ENCODE data around the gene PML.
"Not testable (repeated sequence)": the region's sequence is repeated elsewhere in the genome, so short reads cannot be mapped to it uniquely, and the experiment has no call there.

PML gene

DNA sequence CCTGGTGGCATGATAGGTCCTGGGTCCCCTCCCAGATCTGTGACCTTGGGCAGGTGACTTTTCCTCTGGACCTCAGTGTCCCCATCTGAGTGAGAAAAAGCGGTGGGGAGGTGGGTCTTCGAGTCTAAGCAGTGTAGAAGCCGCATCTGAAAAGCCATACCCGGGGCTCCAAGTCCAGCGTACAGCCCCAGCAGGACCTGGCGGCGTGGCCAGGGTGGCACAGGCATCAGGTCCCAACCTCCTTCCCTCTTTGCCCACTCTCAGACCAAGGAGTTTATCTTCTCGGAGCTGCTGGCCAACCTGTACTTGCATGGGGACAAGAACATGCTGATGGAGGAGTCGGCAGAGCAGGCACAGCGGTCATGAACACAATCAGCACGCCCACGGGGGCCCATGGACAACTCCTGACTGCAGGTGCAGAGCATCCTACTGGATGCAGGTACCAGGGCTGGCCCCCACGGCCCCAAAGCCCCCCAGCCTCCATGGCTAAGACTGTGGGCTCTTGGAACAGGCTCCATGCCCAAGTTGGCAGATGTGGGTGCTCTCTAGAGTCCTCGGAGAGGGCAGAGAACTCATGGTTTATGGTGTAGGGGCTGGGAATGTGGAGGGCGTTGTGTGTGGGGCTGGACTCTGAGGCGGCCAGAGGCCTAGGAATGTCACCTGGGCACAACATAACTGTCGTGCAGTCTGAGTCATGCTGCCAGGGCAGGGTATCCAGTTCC lies 69.1 kb downstream of the PML start:
- DNase-seq, result not testable (repeated sequence)

DNA sequence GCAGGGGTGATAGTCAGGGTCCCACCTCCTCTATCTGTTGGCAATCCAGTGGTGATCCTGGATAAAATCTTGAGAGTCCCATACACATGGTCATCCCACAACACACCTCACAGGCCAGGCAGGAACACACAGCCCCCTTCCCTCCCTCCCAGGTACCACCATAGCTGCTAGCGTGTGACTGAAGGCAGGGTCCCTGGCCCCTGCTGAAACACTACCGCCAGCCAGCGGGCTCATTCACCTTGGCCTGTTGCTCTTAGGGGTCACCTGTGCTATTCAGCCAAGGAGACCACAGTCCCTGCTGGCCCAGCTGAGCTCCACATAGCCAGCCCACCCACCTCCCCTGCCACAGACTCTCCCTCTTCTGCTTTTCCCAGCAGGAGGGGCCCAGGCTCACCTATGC lies 69.7 kb downstream of the PML start:
- DNase-seq, result not testable (repeated sequence)

DNA sequence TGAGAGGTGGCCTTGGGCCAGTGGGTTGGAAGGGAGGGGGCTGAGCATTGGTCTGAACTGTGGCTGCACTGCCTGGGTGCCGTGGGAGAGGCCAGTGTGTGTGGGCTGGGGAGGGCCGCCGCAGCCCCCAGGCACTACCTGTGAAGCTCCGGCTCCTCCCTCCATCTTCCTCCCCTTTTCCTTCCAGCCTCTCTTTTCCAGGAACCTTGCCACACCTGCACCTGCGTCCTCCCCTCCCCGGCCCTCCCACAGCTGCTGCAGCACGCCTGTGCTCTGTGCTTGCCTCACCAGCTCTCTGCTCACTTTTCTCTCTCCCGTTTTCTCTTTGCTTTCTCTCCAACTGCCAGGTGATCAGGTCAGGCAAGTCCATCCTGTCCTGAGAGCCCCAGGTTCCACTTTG lies 70.3 kb downstream of the PML start:
- DNase-seq, result not testable (repeated sequence)

- not testable (repeated sequence) for DNase-seq
These were observed 71.3 kb downstream of the PML start for GRCh38 chr15:74065684-74066411.

DNA sequence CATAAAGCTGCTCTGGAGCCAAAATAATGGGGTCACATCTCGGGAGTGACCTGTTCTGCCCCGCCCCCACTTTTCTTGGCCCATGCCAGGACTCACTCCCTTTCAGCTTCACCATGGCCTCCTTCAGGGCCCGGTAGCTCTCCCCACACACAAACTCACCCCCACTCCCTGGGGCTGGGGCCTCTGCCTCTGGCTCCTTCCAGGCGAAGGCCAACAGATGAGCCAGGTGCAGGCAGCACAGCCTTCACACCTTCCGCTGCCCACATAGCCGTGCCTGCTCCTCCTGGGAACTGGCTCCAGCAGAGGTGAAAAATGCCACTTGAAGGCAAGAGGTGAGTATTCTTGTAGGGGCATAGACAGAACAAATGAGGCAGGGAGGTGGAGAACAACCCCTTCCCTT lies 77.1 kb downstream of the PML start:
- not testable (repeated sequence) for DNase-seq

GRCh38 chr15:74072132-74072531 lies 77.6 kb downstream of the PML start:
- DNase-seq, result not testable (repeated sequence)

DNA sequence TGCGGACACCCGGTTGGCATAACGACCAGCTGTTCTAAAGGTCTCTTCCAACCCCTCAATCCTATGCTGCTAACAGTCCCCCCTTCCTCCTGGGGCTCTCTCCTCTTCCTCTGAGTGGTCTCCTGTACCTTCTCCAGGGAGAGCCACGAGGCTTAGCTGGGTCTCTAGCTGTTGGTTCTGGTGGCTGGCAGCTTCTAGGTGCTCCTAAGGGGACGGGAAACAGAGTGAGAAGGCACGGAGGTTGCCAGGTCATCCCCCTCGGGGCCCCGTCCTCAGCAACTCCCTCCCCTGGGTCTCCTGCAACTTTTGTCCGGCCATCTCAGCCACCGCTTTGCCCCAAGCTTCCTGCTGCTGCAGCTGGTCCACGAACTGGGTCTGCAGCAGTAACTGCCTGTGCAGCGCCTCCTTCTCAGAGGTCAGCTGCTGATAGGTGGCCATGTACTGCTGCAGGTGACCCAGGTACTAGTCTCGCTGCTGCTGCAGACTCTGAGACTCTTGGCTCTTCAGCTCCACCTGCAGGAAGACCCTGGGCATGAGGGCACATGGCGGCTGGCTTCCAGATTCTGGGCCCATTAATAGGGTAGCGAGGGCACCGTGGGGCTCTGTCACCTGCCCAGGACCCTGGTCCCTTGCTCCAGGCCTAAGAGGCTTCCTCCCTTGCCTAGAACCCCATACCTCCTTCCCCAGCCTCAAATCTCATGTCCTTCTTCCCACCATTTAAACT lies 78.3 kb downstream of the PML start:
- DNase-seq, result not testable (repeated sequence)

- not testable (repeated sequence) for DNase-seq
These were observed 81.3 kb downstream of the PML start for GRCh38 chr15:74075781-74076180.

DNA sequence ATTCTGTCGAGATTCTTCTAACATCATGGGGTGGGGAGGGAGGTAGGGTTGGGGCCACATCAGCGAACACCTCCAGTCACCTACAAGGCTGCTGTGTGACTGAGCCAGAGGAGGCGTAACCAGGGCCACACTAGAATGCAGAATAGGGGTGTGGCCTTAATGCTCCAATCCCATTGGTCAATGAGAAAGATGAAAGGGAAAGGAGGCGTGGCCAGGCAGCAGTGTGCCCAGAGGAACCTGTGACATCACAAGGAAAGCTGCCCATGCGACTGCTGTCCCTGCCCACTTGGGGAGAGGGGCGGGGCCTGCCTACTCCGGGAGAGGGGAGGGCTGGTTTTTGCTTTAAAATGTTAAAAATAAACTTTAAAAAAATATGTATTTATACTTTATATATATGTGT lies 87.9 kb downstream of the PML start, which contains the start of gene GOLGA6A:
GOLGA6A (minus strand) TSS at position 101 of the 400 bp plus-strand sequence; CDS start at position 60, 41 bp downstream.
- not testable (repeated sequence) for DNase-seq

GRCh38 chr15:74094567-74094966 lies 100.1 kb downstream of the PML start:
- not testable (repeated sequence) for DNase-seq

- not testable (repeated sequence) for DNase-seq
These were observed 101.1 kb downstream of the PML start for GRCh38 chr15:74095610-74096009.

DNA sequence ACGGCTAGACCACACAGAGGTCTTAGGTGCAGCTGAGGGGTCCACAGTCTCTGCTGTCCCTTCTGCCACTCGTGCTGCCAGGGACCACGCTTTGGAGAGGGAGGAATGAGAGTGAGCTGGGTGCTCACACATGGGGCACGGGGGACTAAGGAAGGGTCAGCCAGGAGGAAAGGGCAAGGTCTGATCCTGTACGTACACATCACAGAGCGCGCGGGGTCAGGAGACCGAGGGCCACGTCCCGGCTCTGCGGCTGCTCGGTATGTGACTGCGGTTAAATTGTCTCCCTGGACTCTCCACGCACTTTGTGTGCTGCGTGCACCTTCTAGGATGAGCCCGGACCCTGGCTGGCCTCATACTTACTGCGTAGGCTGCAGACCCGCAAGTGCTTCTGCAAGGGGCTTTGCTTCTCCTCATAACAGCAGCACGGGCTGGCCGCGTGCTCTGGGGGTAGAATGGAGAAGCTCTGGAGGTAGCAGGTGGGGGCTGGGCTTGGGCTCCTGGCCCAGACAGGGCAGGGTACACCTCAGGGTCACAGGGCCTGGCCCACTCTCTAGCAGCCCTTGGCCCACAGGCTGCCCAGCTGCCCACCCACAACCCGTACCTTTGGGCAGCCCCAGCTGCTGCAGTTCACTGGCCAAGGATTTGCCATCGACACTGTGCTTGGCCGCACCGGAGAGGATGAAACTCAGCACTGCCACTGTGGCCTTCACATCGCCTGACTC lies 102.4 kb downstream of the PML start:
- not testable (repeated sequence) for DNase-seq

All from SW 1271 (cell line).